IMR-90 (cell line): ENCODE results near the gene ARID4B. TPM values are rescaled to one million over a fixed set of nuclear protein-coding genes. Genes with fewer than 3 reads are reported as not detected.

ENCODE experiments used
- ATAC-seq: fragments of 200-7000 bp; cut with Tn5 transposase; 2 replicates; pipeline ENCODE4 v1.9.1; 2020; ENCODE audit warnings: low read depth, mild to moderate bottlenecking, moderate library complexity
- BruUV-seq: library from RNA; stranded (reverse); fragments of 400-500 nt; replicated peaks from 2 replicates; lab custom pipeline; 2021; lab: Mats Ljungman, UMichigan
- CTCF ChIA-PET: fragments of 300-600 bp; formaldehyde crosslinking; extraction: SDS; loops from one replicate; lab custom pipeline; 2021; ENCODE audit warnings: antibody characterized with exemption; lab: Yijun Ruan, JAX
- POLR2A ChIA-PET: fragments of 300-600 bp; sonication (Branson Sonifier 250); formaldehyde crosslinking; loops from one replicate; lab custom pipeline; 2022; ENCODE audit warnings: antibody characterized with exemption; ENCODE audit not compliant: unreplicated experiment; lab: Charles Lee
- DNase-seq: peaks from one replicate; pipeline ENCODE4 v3.0.0; 2013
- H2AFZ ChIP-seq: replicated peaks from 2 replicates; pipeline ENCODE3; 2013; ENCODE audit warnings: low read length, mild to moderate bottlenecking; ENCODE audit not compliant: poor library complexity
- H2AK5ac ChIP-seq: 2 replicates; pipeline ENCODE4 v1.6.1; 2013; ENCODE audit warnings: low read depth, low read length, inconsistent platforms
- H2AK9ac ChIP-seq: replicated peaks from 2 replicates; pipeline ENCODE3; 2013; ENCODE audit warnings: mild to moderate bottlenecking, low read depth, low read length, moderate library complexity; ENCODE audit not compliant: poor library complexity
- H2BK120ac ChIP-seq: 2 replicates; pipeline ENCODE4 v1.6.1; 2013; ENCODE audit warnings: low read depth, low read length, inconsistent platforms
- H2BK15ac ChIP-seq: 3 replicates; pipeline ENCODE4 v1.6.1; 2013; ENCODE audit warnings: low read depth, low read length, inconsistent platforms
- H2BK20ac ChIP-seq: 2 replicates; pipeline ENCODE4 v1.6.1; 2013; ENCODE audit warnings: low read depth, mild to moderate bottlenecking, inconsistent platforms, low read length, moderate library complexity
- H2BK5ac ChIP-seq: 2 replicates; pipeline ENCODE4 v1.6.1; 2013; ENCODE audit warnings: mild to moderate bottlenecking, low read depth, low read length, inconsistent platforms; ENCODE audit not compliant: poor library complexity, severe bottlenecking
- H3K14ac ChIP-seq: replicated peaks from 2 replicates; pipeline ENCODE4 v1.6.1; 2013; ENCODE audit warnings: low read depth, low read length, inconsistent platforms
- H3K18ac ChIP-seq: 2 replicates; pipeline ENCODE4 v1.6.1; 2013; ENCODE audit warnings: low read depth, low read length, control low read depth
- H3K23ac ChIP-seq: 2 replicates; pipeline ENCODE4 v1.6.1; 2013; ENCODE audit warnings: low read depth, low read length, inconsistent platforms
- H3K27ac ChIP-seq: 2 replicates; pipeline ENCODE4 v1.5.1; 2013; ENCODE audit warnings: mild to moderate bottlenecking, control low read depth, low read length; ENCODE audit not compliant: insufficient read depth
- H3K27me3 ChIP-seq: 2 replicates; pipeline ENCODE4 v1.6.1; 2013; ENCODE audit warnings: low read length; ENCODE audit not compliant: control insufficient read depth, insufficient read depth
- H3K36me3 ChIP-seq: 2 replicates; pipeline ENCODE4 v1.6.1; 2013; ENCODE audit warnings: low read length, mixed read lengths; ENCODE audit not compliant: control insufficient read depth, insufficient read depth
- H3K4ac ChIP-seq: 2 replicates; pipeline ENCODE4 v1.6.1; 2013; ENCODE audit warnings: low read depth, low read length, inconsistent platforms
- H3K4me1 ChIP-seq: 2 replicates; pipeline ENCODE4 v1.6.1; 2013; ENCODE audit warnings: low read length, mixed read lengths; ENCODE audit not compliant: control insufficient read depth, insufficient read depth
- H3K4me2 ChIP-seq: 2 replicates; pipeline ENCODE4 v1.6.1; 2013; ENCODE audit warnings: low read depth, mild to moderate bottlenecking, control low read depth, low read length, moderate library complexity
- H3K4me3 ChIP-seq: 2 replicates; pipeline ENCODE4 v1.5.1; 2013; ENCODE audit warnings: low read depth, mild to moderate bottlenecking, control low read depth, low read length, moderate library complexity; ENCODE audit not compliant: insufficient read depth
- H3K56ac ChIP-seq: 2 replicates; pipeline ENCODE4 v1.6.1; 2013; ENCODE audit warnings: low read length, inconsistent platforms; ENCODE audit not compliant: insufficient read depth; ENCODE audit errors: extremely low read depth
- H3K79me1 ChIP-seq, 2 experiments: 2 replicates each; pipeline ENCODE4 v1.6.1; 2013; ENCODE audit warnings: low read length in 2 of 2, inconsistent platforms in 1 of 2, low read depth in 1 of 2
- H3K9ac ChIP-seq: 2 replicates; pipeline ENCODE4 v1.6.1; 2013; ENCODE audit warnings: low read depth, low read length, control low read depth
- H3K9me1 ChIP-seq: 2 replicates; pipeline ENCODE4 v1.6.1; 2013; ENCODE audit warnings: low read length, inconsistent platforms; ENCODE audit not compliant: insufficient read depth
- H3K9me3 ChIP-seq: 2 replicates; pipeline ENCODE4 v1.6.1; 2013; ENCODE audit warnings: low read length; ENCODE audit not compliant: control insufficient read depth, insufficient read depth
- H4K20me1 ChIP-seq: 2 replicates; pipeline ENCODE4 v1.6.1; 2013; ENCODE audit warnings: low read length, inconsistent platforms; ENCODE audit not compliant: insufficient read depth
- H4K5ac ChIP-seq: 2 replicates; pipeline ENCODE4 v1.6.1; 2013; ENCODE audit warnings: mild to moderate bottlenecking, low read depth, low read length, control low read depth
- H4K8ac ChIP-seq, 2 experiments: 2 replicates each; pipeline ENCODE4 v1.6.1; 2013; ENCODE audit warnings: low read depth in 2 of 2, low read length in 2 of 2, control low read depth in 1 of 2, inconsistent platforms in 1 of 2
- H4K91ac ChIP-seq: 2 replicates; pipeline ENCODE4 v1.6.1; 2013; ENCODE audit warnings: low read depth, low read length, inconsistent platforms; ENCODE audit not compliant: insufficient read depth
- CEBPB ChIP-seq: IDR thresholded peaks from 2 replicates; pipeline ENCODE4 v1.6.1; 2012; ENCODE audit warnings: low read depth, low read length, improper control_type of control experiment
- FOS ChIP-seq: fragments of 150-350 bp; IDR thresholded peaks from 2 replicates; pipeline ENCODE4 v1.6.1; 2016; ENCODE audit warnings: low read depth, low read length
- MAFK ChIP-seq: IDR thresholded peaks from 2 replicates; pipeline ENCODE4 v1.6.1; 2012; ENCODE audit warnings: low read depth, low read length, improper control_type of control experiment
- MAZ ChIP-seq: IDR thresholded peaks from 2 replicates; pipeline ENCODE4 v1.6.1; 2012; ENCODE audit warnings: low read depth, mild to moderate bottlenecking, low read length, improper control_type of control experiment, moderate library complexity, borderline replicate concordance
- MXI1 ChIP-seq: IDR thresholded peaks from 2 replicates; pipeline ENCODE4 v1.6.1; 2012; ENCODE audit warnings: low read depth, mild to moderate bottlenecking, low read length, moderate library complexity, borderline replicate concordance
- NFE2L2 ChIP-seq: fragments of 150-350 bp; IDR thresholded peaks from 2 replicates; pipeline ENCODE4 v1.6.1; 2016; ENCODE audit warnings: low read depth, mild to moderate bottlenecking, low read length
- POLR2A ChIP-seq: IDR thresholded peaks from 2 replicates; pipeline ENCODE4 v1.6.1; 2012; ENCODE audit warnings: mild to moderate bottlenecking, low read depth, low read length
- RAD21 ChIP-seq: IDR thresholded peaks from 2 replicates; pipeline ENCODE4 v1.6.1; 2012; ENCODE audit warnings: low read length, improper control_type of control experiment
- RCOR1 ChIP-seq: IDR thresholded peaks from 2 replicates; pipeline ENCODE4 v1.6.1; 2012; ENCODE audit warnings: mild to moderate bottlenecking, low read length, improper control_type of control experiment; ENCODE audit not compliant: insufficient replicate concordance
- RFX5 ChIP-seq: IDR thresholded peaks from 2 replicates; pipeline ENCODE4 v1.8.0; 2012; ENCODE audit warnings: low read depth, mild to moderate bottlenecking, low read length, moderate library complexity
- SMC3 ChIP-seq: fragments of 150-350 bp; IDR thresholded peaks from 2 replicates; pipeline ENCODE4 v1.6.1; 2016; ENCODE audit warnings: low read depth, mild to moderate bottlenecking, antibody characterized with exemption, low read length, moderate library complexity
- WGBS, 2 experiments: methylation state at CpG; one replicate each; pipeline versions ENCODE4 v1.1.5 to v1.1.7; 2013; ENCODE audit warnings: missing lambda C conversion rate in 2 of 2; ENCODE audit not compliant: insufficient read length in 1 of 2; ENCODE audit errors: extremely low coverage in 2 of 2; 5-methylcytosine and 5-hydroxymethylcytosine counted together
- dilution Hi-C: fragments of 300-500 bp; cut with HindIII; formaldehyde crosslinking; loops from one replicate; pipeline ENCODE4 v1.14.3; 2018; ENCODE audit warnings: low sequenced_read_pairs; ENCODE audit not compliant: unreplicated experiment
- in situ Hi-C: fragments of 300-500 bp; cut with MboI; formaldehyde crosslinking; loops from 3 replicates; pipeline ENCODE4 v1.14.3; 2019; ENCODE audit warnings: low sequenced_read_pairs, inconsistent platforms, mixed read lengths
- intact Hi-C: fragments of 100-400 bp; cut with micrococcal nuclease; formaldehyde crosslinking; loops from 2 replicates; pipeline ENCODE4 v1.10.0; 2022
- polyA plus RNA-seq, 3 experiments: library from polyadenylated mRNA; depleted of rRNA; stranded (reverse); fragments of >200 nt; gene quantifications; 2 replicates each; pipeline ENCODE4 v1.2.3, GENCODE V29; 2012; ENCODE audit warnings: low replicate concordance in 1 of 3
- total RNA-seq: library from RNA; depleted of rRNA; stranded (reverse); fragments of >200 nt; gene quantifications from 2 replicates; pipeline ENCODE4 v1.2.3, GENCODE V29; 2012
- TF ChIP-seq, protein P1 (sequence below): conservative IDR thresholded peaks from 2 replicates; pipeline ENCODE4 v1.5.1; 2012; ENCODE audit warnings: mild to moderate bottlenecking, low read depth, low read length, improper control_type of control experiment
- TF ChIP-seq, protein P2 (sequence below): fragments of 150-350 bp; IDR thresholded peaks from 2 replicates; pipeline ENCODE4 v1.6.1; 2016; ENCODE audit warnings: low read depth, mild to moderate bottlenecking, low read length, moderate library complexity, borderline replicate concordance
- TF ChIP-seq, protein P3 (sequence below): fragments of 150-350 bp; IDR thresholded peaks from 2 replicates; pipeline ENCODE4 v1.6.1; 2017; ENCODE audit warnings: mild to moderate bottlenecking, antibody characterized with exemption, low read length, low read depth

Gene ARID4B
- total and polyA plus RNA-seq, 2 of the 4 experiments (the other 2 are of a cell fraction): 8.5 to 16.0 TPM

DNA sequence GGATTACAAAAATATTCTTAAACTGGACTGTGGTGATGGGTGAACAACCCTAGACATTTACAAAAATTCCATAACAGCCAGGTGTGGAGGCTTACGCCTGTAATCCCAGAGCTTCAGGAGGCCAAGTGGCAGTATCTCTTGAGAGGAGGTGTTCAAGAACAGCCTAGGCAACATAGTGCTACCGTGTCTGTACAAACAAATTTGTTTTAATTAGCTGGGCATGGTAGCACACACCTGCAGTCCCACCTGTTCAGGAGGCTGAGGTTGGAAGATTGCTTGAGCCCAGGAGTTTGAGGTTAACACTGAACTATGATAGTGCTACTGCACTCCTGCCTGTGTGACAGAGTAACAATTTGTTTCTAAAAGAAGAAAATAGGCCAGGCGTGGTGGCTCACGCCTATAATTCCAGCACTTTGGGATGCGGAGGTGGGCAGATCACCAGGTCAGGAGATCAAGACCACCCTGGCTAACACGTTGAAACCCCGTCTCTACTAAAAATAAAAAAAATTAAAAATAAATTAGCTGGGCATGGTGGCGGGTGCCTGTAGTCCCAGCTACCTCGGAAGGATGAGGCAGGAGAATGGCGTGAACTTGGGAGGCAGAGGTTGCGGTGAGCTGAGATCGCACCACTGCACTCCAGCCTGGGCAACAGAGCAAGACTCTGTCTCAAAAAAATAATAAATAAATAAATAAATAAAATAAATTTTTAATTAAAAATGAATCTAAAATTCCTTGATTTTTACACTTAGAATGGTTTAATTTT lies 37.1 kb downstream of the ARID4B start:
- no CpG with 5 or more reads among the region's 12 CpGs for WGBS, 2 experiments
- CTCF ChIA-PET: no interaction called here

More for the DNA sequence above, 37.1 kb downstream of the ARID4B start:
- H4K8ac ChIP-seq: no peak overlapping the region
- H3K56ac ChIP-seq: no peak overlapping the region
- H2BK5ac ChIP-seq: no peak overlapping the region
- no peak overlapping the region for H3K4me2 ChIP-seq
- DNase-seq: no peak
- H4K20me1 ChIP-seq: peaks cover 84% of the 10 kb centered on the region
- H2AFZ ChIP-seq: no peak overlapping the region
- H3K79me1 ChIP-seq: peaks cover 6 to 62% of the 10 kb centered on the region in 2 experiments
- no peak overlapping the region for H2AK9ac ChIP-seq
- no peak for ATAC-seq
- in situ Hi-C loops (no loop called here), intact Hi-C loops (no loop called here), dilution Hi-C loops (no loop called here)
- H2BK120ac ChIP-seq: no peak overlapping the region
- no peak overlapping the region for H3K4ac ChIP-seq
- no peaks in the 10 kb centered on the region for H3K36me3 ChIP-seq
- no peaks in the 10 kb centered on the region for H3K27me3 ChIP-seq
- H3K27ac ChIP-seq: no peak overlapping the region
- no peak overlapping the region for H3K18ac ChIP-seq
- TF ChIP-seq NFE2L2 (no peak), MAFK (no peak), SMC3 (no peak), RFX5 (no peak), FOS (no peak), MXI1 (no peak), POLR2A (no peak), RCOR1 (no peak), CEBPB (no peak), MAZ (no peak), RAD21 (no peak)
- TF ChIP-seq, protein P1, sequence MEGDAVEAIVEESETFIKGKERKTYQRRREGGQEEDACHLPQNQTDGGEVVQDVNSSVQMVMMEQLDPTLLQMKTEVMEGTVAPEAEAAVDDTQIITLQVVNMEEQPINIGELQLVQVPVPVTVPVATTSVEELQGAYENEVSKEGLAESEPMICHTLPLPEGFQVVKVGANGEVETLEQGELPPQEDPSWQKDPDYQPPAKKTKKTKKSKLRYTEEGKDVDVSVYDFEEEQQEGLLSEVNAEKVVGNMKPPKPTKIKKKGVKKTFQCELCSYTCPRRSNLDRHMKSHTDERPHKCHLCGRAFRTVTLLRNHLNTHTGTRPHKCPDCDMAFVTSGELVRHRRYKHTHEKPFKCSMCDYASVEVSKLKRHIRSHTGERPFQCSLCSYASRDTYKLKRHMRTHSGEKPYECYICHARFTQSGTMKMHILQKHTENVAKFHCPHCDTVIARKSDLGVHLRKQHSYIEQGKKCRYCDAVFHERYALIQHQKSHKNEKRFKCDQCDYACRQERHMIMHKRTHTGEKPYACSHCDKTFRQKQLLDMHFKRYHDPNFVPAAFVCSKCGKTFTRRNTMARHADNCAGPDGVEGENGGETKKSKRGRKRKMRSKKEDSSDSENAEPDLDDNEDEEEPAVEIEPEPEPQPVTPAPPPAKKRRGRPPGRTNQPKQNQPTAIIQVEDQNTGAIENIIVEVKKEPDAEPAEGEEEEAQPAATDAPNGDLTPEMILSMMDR: no peak
- TF ChIP-seq, protein P2, sequence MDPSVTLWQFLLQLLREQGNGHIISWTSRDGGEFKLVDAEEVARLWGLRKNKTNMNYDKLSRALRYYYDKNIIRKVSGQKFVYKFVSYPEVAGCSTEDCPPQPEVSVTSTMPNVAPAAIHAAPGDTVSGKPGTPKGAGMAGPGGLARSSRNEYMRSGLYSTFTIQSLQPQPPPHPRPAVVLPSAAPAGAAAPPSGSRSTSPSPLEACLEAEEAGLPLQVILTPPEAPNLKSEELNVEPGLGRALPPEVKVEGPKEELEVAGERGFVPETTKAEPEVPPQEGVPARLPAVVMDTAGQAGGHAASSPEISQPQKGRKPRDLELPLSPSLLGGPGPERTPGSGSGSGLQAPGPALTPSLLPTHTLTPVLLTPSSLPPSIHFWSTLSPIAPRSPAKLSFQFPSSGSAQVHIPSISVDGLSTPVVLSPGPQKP: no peak
- TF ChIP-seq, protein P3, sequence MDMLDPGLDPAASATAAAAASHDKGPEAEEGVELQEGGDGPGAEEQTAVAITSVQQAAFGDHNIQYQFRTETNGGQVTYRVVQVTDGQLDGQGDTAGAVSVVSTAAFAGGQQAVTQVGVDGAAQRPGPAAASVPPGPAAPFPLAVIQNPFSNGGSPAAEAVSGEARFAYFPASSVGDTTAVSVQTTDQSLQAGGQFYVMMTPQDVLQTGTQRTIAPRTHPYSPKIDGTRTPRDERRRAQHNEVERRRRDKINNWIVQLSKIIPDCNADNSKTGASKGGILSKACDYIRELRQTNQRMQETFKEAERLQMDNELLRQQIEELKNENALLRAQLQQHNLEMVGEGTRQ: no peak
- no peak overlapping the region for H4K5ac ChIP-seq
- no TSS peak for BruUV-seq
- no peak overlapping the region for H3K23ac ChIP-seq
- H3K4me3 ChIP-seq: no peak overlapping the region
- H3K9ac ChIP-seq: no peak overlapping the region
- peaks cover 6% of the 10 kb centered on the region for H3K9me1 ChIP-seq
- H2BK15ac ChIP-seq: no peak overlapping the region
- no peaks in the 10 kb centered on the region for H3K9me3 ChIP-seq
- H3K14ac ChIP-seq: no peak overlapping the region
- H2BK20ac ChIP-seq: no peak overlapping the region
- H3K4me1 ChIP-seq: peaks cover 5% of the 10 kb centered on the region
- H4K91ac ChIP-seq: no peak overlapping the region
- no peak overlapping the region for H2AK5ac ChIP-seq
- POLR2A ChIA-PET: no interaction called here
